Activated CD8-positive, alpha-beta T cell treated with anti-CD3 and anti-CD28 coated beads for 36 hours (primary cell): ENCODE results near the gene TARDBP. TPM values are rescaled to one million over a fixed set of nuclear protein-coding genes. Genes with fewer than 3 reads are reported as not detected.

ENCODE experiments used
- ATAC-seq: fragments of 200-7000 bp; cut with Tn5 transposase; one replicate; pipeline ENCODE4 v1.10.0; 2021; ENCODE audit warnings: mild to moderate bottlenecking, moderate library complexity
- CTCF ChIA-PET: fragments of 350-600 bp; sonication (Branson Sonifier 250); formaldehyde crosslinking; loops from one replicate; lab custom pipeline; 2021; ENCODE audit warnings: antibody characterized with exemption; lab: Charles Lee
- POLR2A ChIA-PET: fragments of 350-600 bp; sonication (Branson Sonifier 250); formaldehyde crosslinking; loops from one replicate; lab custom pipeline; 2021; ENCODE audit warnings: antibody characterized with exemption; lab: Charles Lee
- DNase-seq: peaks from one replicate; pipeline ENCODE4 v3.0.0-alpha.2; 2020
- H3K27ac Mint-ChIP-seq: one replicate; pipeline ENCODE4 v1.8.0; 2021; ENCODE audit warnings: mild to moderate bottlenecking, mixed read lengths
- H3K27me3 Mint-ChIP-seq: one replicate; pipeline ENCODE4 v1.8.0; 2021; ENCODE audit warnings: mixed read lengths
- H3K36me3 Mint-ChIP-seq: one replicate; pipeline ENCODE4 v1.8.0; 2021; ENCODE audit warnings: low read depth, mixed read lengths
- H3K4me1 Mint-ChIP-seq: one replicate; pipeline ENCODE4 v1.8.0; 2021; ENCODE audit warnings: low read depth, mixed read lengths
- H3K4me3 Mint-ChIP-seq: one replicate; pipeline ENCODE4 v1.8.0; 2021; ENCODE audit warnings: mild to moderate bottlenecking, moderate library complexity, mixed read lengths
- H3K9me3 Mint-ChIP-seq: one replicate; pipeline ENCODE4 v1.8.0; 2021; ENCODE audit warnings: mixed read lengths
- CTCF ChIP-seq: fragments of 200-600 bp; IDR thresholded peaks from one replicate; pipeline ENCODE4 v1.8.0; 2022; ENCODE audit warnings: antibody characterized with exemption, mild to moderate bottlenecking
- intact Hi-C: fragments of 100-400 bp; cut with micrococcal nuclease; formaldehyde crosslinking; loops from one replicate; pipeline ENCODE4 v1.10.0; 2022
- total RNA-seq, 2 experiments: library from RNA; stranded (reverse); gene quantifications; one replicate each; pipeline ENCODE4 v1.2.3, GENCODE V29; 2021

TARDBP gene
- total RNA-seq, 2 experiments from 2014 or later, result 152 to 163 TPM

DNA sequence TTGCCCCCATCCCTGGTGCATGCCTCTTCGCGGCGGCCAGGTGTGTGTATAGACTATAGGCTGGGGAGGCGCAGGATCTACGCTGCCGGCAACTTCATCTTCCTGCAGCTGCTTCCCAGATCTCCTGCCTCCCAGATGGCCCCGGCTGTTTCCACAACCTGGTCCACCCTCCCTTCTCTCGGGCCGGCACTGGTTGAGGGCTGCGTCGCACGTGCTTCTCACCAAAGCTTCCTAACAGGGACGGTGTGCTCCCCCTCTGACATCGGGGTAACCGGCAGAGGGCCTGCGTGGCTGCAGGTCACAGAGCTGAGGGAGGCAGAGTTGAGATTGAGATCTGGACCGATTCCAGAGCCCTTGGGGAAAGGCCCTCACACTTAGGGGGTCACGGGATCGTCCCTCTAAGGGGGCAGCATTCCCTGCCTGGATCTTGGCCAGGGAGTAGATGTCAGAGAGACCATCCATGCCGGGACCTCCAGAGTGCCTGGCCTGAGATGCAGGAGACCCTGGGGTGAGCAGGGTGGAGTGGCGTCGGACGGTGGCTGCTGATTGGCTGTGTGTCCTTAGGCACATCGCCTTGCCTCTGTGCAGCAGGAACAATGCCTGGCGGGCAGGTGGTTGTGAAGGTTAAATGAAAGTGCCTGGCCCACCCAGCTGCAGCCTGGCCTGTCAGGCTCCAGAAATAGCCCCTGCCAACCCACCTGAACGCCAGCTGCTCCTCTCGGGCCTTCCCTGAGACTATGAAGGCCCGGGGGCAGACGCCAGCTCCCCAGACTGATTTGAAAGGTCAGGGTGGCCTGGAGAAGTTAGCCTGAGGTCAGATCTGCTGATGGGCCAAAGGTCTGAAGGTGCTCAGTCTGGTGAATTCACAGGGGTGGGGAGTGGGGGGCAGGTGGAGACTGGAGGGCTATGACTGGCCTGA, 40.6 kb downstream of the TARDBP start:
- CTCF ChIA-PET, result interaction anchor here (8.1 kb wide), 1 partner anchor 16 kb away, joined by 62 read pairs; no protein-coding TSS in a partner anchor
- Mint-ChIP-seq H3K36me3 (peaks cover 20% of the 10 kb centered on the region), H3K4me1 (peaks cover 10% of the 10 kb centered on the region), H3K27ac (no peak overlapping the region), H3K27me3 (no peaks in the 10 kb centered on the region), H3K4me3 (no peak overlapping the region), H3K9me3 (no peaks in the 10 kb centered on the region)
- ATAC-seq (peak; percentile 40), DNase-seq (no peak)
- intact Hi-C loops, result no loop called here
- TF ChIP-seq CTCF, result no peak
- POLR2A ChIA-PET, result interaction anchor here (0.5 to 4.1 kb wide), 12 partner anchors 9 to 480 kb away, joined by 3 to 25 read pairs (median 3); no protein-coding TSS in a partner anchor

GRCh38 chr1:11053758-11054137, 41.3 kb downstream of the TARDBP start:
- ChIA-PET CTCF (no interaction called here), POLR2A (interaction anchor here (0.6 to 4.1 kb wide), 8 partner anchors 8 to 480 kb away, joined by 3 to 25 read pairs (median 4); no protein-coding TSS in a partner anchor)
- ATAC-seq (no peak), DNase-seq (no peak)
- Mint-ChIP-seq H3K4me1 (peaks cover 14% of the 10 kb centered on the region), H3K4me3 (no peak overlapping the region), H3K27ac (no peak overlapping the region), H3K27me3 (no peaks in the 10 kb centered on the region), H3K36me3 (peaks cover 25% of the 10 kb centered on the region), H3K9me3 (no peaks in the 10 kb centered on the region)
- intact Hi-C loops, result no loop called here
- no peak for TF ChIP-seq CTCF

DNA sequence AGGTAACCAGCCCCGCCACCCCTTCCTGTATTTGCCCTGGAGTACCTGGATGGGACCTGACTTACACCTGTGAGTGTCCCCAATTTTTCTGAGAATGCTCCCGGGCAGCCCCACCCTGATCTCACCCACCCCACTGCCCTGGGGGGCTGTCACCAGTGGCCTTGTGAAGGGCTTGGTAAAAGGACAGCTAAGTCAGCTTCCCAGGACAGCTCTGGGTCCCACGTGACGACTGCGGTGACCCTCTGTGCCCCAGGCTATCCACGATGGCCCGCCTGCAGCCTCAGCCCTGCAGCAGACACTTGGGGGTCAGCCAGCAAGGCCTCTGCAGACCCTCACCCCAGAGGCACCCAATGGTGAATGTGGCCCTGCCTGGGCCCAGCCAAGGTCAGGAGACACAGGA, 41.7 kb downstream of the TARDBP start:
- Mint-ChIP-seq H3K4me1 (peaks cover 17% of the 10 kb centered on the region), H3K36me3 (peaks cover 30% of the 10 kb centered on the region), H3K9me3 (no peaks in the 10 kb centered on the region), H3K4me3 (no peak overlapping the region), H3K27ac (no peak overlapping the region), H3K27me3 (no peaks in the 10 kb centered on the region)
- intact Hi-C loops, result no loop called here
- DNase-seq, result no peak
- CTCF ChIA-PET, result interaction anchor here (1.1 kb wide), 1 partner anchor 17 kb away, joined by 8 read pairs; no protein-coding TSS in a partner anchor
- no peak for ATAC-seq
- POLR2A ChIA-PET, result interaction anchor here (0.9 to 4.1 kb wide), 8 partner anchors 8 to 45 kb away, joined by 3 to 25 read pairs (median 4); no protein-coding TSS in a partner anchor
- no peak for TF ChIP-seq CTCF

DNA sequence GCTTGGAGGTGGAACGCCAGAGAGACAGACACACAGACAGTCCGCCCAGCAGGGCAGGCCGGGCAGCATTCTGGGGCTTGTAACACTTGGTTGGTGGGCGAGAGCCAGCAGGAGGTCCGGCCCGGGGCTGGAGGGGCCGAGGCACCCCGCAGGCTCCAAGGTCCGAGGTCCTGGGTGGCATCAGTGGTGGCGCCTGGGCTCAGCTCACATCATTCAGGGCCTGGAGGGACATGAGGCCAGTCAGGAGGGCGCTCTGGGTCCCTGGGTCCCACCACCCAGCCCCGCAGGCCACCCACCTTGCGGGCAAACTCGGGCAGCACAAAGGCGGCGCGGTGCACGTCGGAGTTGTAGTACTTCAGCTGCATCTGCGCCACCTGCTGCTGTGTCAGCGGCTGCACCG, 42.2 kb downstream of the TARDBP start:
- no peak for TF ChIP-seq CTCF
- Mint-ChIP-seq H3K4me1 (peaks cover 17% of the 10 kb centered on the region), H3K9me3 (no peaks in the 10 kb centered on the region), H3K4me3 (no peak overlapping the region), H3K36me3 (peaks cover 31% of the 10 kb centered on the region), H3K27ac (no peak overlapping the region), H3K27me3 (no peaks in the 10 kb centered on the region)
- no peak for ATAC-seq
- DNase-seq, result no peak
- ChIA-PET CTCF (interaction anchor here (1.1 kb wide), 1 partner anchor 17 kb away, joined by 8 read pairs; no protein-coding TSS in a partner anchor), POLR2A (interaction anchor here (1.1 to 4.1 kb wide), 4 partner anchors 7 to 23 kb away, joined by 4 to 25 read pairs (median 14); no protein-coding TSS in a partner anchor)
- intact Hi-C loops, result no loop called here

DNA sequence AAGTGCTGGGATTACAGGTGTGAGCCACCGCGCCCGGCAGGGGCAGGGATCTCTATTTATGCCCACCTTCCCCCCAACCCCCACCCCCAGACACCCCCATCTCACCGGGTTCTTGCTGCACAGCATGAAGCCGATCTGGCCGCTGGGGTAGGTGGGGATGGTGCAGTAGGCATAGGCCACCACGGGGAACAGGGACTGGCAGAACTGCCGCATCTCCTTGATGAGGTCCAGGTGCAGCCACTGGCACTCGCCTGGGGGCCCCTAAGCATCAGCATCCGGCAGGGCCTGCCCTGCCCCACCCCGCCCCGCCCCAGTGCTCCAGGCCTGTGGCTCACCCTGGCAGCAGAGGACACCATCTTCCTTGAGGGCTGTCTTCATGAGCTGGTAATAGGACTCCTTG, 43.2 kb downstream of the TARDBP start:
- Mint-ChIP-seq H3K4me3 (no peak overlapping the region), H3K27ac (no peak overlapping the region), H3K9me3 (no peaks in the 10 kb centered on the region), H3K4me1 (peaks cover 18% of the 10 kb centered on the region), H3K27me3 (no peaks in the 10 kb centered on the region), H3K36me3 (peaks cover 33% of the 10 kb centered on the region)
- ATAC-seq (no peak), DNase-seq (no peak)
- ChIA-PET CTCF (interaction anchor here (3.3 kb wide), 1 partner anchor 18 kb away, joined by 37 read pairs; no protein-coding TSS in a partner anchor), POLR2A (interaction anchor here (2.2 to 3.3 kb wide), 2 partner anchors 11 to 18 kb away, joined by 6 to 13 read pairs; no protein-coding TSS in a partner anchor)
- no peak for TF ChIP-seq CTCF
- intact Hi-C loops, result no loop called here
